Endothelial cell of umbilical vein (primary cell): ENCODE results near the gene CDH2. TPM values are rescaled to one million over a fixed set of nuclear protein-coding genes. Genes with fewer than 3 reads are reported as not detected.
A peak's percentile ranks its signal among the peaks of the same experiment; 100 is the strongest.

ENCODE experiments used
- BruUV-seq: library from RNA; stranded (reverse); fragments of 400-500 nt; replicated peaks from 2 replicates; lab custom pipeline; 2021; lab: Mats Ljungman, UMichigan
- CTCF ChIA-PET: fragments of 300-600, 350-600 bp; sonication (Branson Sonifier 250); formaldehyde crosslinking; loops from one replicate; lab custom pipeline; 2021; ENCODE audit warnings: antibody characterized with exemption, inconsistent platforms; lab: Charles Lee
- POLR2A ChIA-PET: fragments of 300-600, 350-600 bp; sonication (Branson Sonifier 250); formaldehyde crosslinking; loops from one replicate; lab custom pipeline; 2021; ENCODE audit warnings: antibody characterized with exemption, inconsistent platforms; lab: Charles Lee
- DNase-seq: peaks from one replicate; pipeline ENCODE4 v3.0.0-alpha.2; 2011; ENCODE audit warnings: low read depth, low spot score
- FAIRE-seq: peaks from 2 replicates; lab custom pipeline; 2011; peaks lifted over from hg19 to GRCh38; lab: Jason Lieb, UNC
- H2AFZ ChIP-seq: 2 replicates; pipeline ENCODE4 v1.6.0; 2012; ENCODE audit warnings: low read depth, low read length, control low read depth, inconsistent platforms
- H3K27ac ChIP-seq: 2 replicates; pipeline ENCODE4 v1.5.1; 2011; ENCODE audit warnings: low read depth, mild to moderate bottlenecking, control low read depth, low read length, moderate library complexity; ENCODE audit not compliant: insufficient read depth
- H3K27me3 ChIP-seq, 2 experiments: 2 replicates each; pipeline versions ENCODE4 v1.6.0 to v1.6.1; 2011; ENCODE audit warnings: low read length in 2 of 2, mixed read lengths in 1 of 2; ENCODE audit not compliant: control insufficient read depth in 2 of 2, insufficient read depth in 2 of 2
- H3K36me3 ChIP-seq, 2 experiments: 2 replicates in 1 of 2; 3 replicates in 1 of 2; pipeline ENCODE4 v1.5.1; 2011; ENCODE audit warnings: low read length in 2 of 2, mild to moderate bottlenecking in 1 of 2, moderate library complexity in 1 of 2; ENCODE audit not compliant: control insufficient read depth in 2 of 2, insufficient read depth in 2 of 2; ENCODE audit errors: extremely low read depth in 1 of 2
- H3K4me1 ChIP-seq: 3 replicates; pipeline ENCODE4 v1.5.1; 2011; ENCODE audit warnings: mild to moderate bottlenecking, low read length; ENCODE audit not compliant: control insufficient read depth, insufficient read depth; ENCODE audit errors: extremely low read depth
- H3K4me2 ChIP-seq: 2 replicates; pipeline ENCODE4 v1.6.1; 2011; ENCODE audit warnings: low read length, control low read depth, mixed read lengths; ENCODE audit not compliant: insufficient read depth
- H3K4me3 ChIP-seq, 3 experiments: fragments of 200-600 bp in 1 of 3; sonication (generic), shearing (Covaris generic) in 1 of 3; replicated peaks in 1 of 3; 2 replicates each; pipeline ENCODE4 v1.5.1; 2011 to 2016; ENCODE audit warnings: control low read depth in 3 of 3, low read length in 3 of 3, mild to moderate bottlenecking in 2 of 3, inconsistent platforms in 1 of 3, low read depth in 1 of 3, moderate library complexity in 1 of 3; ENCODE audit not compliant: insufficient read depth in 1 of 3
- H3K79me2 ChIP-seq: 2 replicates; pipeline ENCODE4 v1.6.0; 2012; ENCODE audit warnings: low read length, inconsistent platforms; ENCODE audit not compliant: control insufficient read depth, insufficient read depth
- H3K9ac ChIP-seq: replicated peaks from 2 replicates; pipeline ENCODE3; 2011; ENCODE audit warnings: low read length, control low read depth; ENCODE audit not compliant: insufficient read depth; ENCODE audit errors: extremely low read depth
- H3K9me1 ChIP-seq: replicated peaks from 3 replicates; pipeline ENCODE4 v1.6.0; 2011; ENCODE audit warnings: mild to moderate bottlenecking, low read length; ENCODE audit not compliant: control insufficient read depth, insufficient read depth; ENCODE audit errors: extremely low read depth
- H3K9me3 ChIP-seq: replicated peaks from 2 replicates; pipeline ENCODE4 v1.5.1; 2012; ENCODE audit warnings: low read length, inconsistent platforms; ENCODE audit not compliant: control insufficient read depth, insufficient read depth
- H4K20me1 ChIP-seq: replicated peaks from 2 replicates; pipeline ENCODE3; 2011; ENCODE audit warnings: mild to moderate bottlenecking, low read length; ENCODE audit not compliant: control insufficient read depth, insufficient read depth; ENCODE audit errors: extremely low read depth
- CTCF ChIP-seq, 2 donors: IDR thresholded peaks; 1 replicate in 1 of 2; 2 replicates in 1 of 2; pipeline ENCODE4 v1.5.1; 2011; ENCODE audit warnings: low read length in 2 of 2, mild to moderate bottlenecking in 2 of 2, moderate library complexity in 2 of 2, control low read depth in 1 of 2, inconsistent platforms in 1 of 2, low read depth in 1 of 2; ENCODE audit not compliant: insufficient read depth in 1 of 2; ENCODE audit errors: extremely low read depth in 1 of 2
- FOS ChIP-seq: IDR thresholded peaks from 2 replicates; pipeline ENCODE4 v1.6.1; 2011; ENCODE audit warnings: mild to moderate bottlenecking, low read length, moderate library complexity, borderline replicate concordance; ENCODE audit not compliant: insufficient read depth
- GATA2 ChIP-seq: IDR thresholded peaks from 2 replicates; pipeline ENCODE4 v1.7.0; 2011; ENCODE audit warnings: low read depth, mild to moderate bottlenecking, moderate library complexity, mixed read lengths, low read length; ENCODE audit not compliant: insufficient read length, insufficient read depth
- MYC ChIP-seq: IDR thresholded peaks from one replicate; pipeline ENCODE4 v1.6.1; 2011; ENCODE audit warnings: mild to moderate bottlenecking, low read depth, low read length
- POLR2A ChIP-seq: IDR thresholded peaks from 2 replicates; pipeline ENCODE4 v1.6.1; 2012; ENCODE audit warnings: low read depth, mild to moderate bottlenecking, control low read depth, low read length
- POLR2AphosphoS5 ChIP-seq: IDR thresholded peaks from 2 replicates; pipeline ENCODE4 v1.6.1; 2012; ENCODE audit warnings: low read depth, mild to moderate bottlenecking, control low read depth, low read length, moderate library complexity; ENCODE audit not compliant: insufficient read depth
- dilution Hi-C: fragments of 300-500 bp; cut with MboI; formaldehyde crosslinking; loops from one replicate; pipeline ENCODE4 v1.15.0; 2019; ENCODE audit warnings: low sequenced_read_pairs; ENCODE audit not compliant: extremely low pct_ligation_motif_present
- intact Hi-C: fragments of 100-400 bp; cut with micrococcal nuclease; formaldehyde crosslinking; loops from one replicate; pipeline ENCODE4 v1.10.0; 2022
- polyA plus RNA-seq, 4 experiments: library from polyadenylated mRNA; depleted of rRNA in 3 of 4; stranded (reverse) in 3 of 4; unstranded in 1 of 4; fragments of >200 nt; gene quantifications; 2 replicates each; pipeline versions ENCODE4 v1.2.1 to v1.2.3, GENCODE V29; 2011 to 2012; ENCODE audit warnings: missing spikeins in 1 of 4
- total RNA-seq: library from RNA; stranded (reverse); gene quantifications from 2 replicates; pipeline ENCODE4 v1.2.3, GENCODE V29; 2021

CDH2 gene
- total and polyA plus RNA-seq, 2 donors (not counting 3 experiments of a cell fraction or from before 2014, with no cell fraction given) = 37.6 to 59.5 TPM

- Histone ChIP-seq H3K9ac (no peak overlapping the region), H3K9me1 (no peaks in the 10 kb centered on the region), H2AFZ (no peak overlapping the region), H3K27me3 (no peaks in the 10 kb centered on the region), H4K20me1 (peaks cover 2% of the 10 kb centered on the region), H3K4me1 (no peaks in the 10 kb centered on the region), H3K4me3 (no peak overlapping the region), H3K4me2 (no peak overlapping the region), H3K79me2 (peaks cover 27% of the 10 kb centered on the region), H3K9me3 (no peaks in the 10 kb centered on the region), H3K36me3 (no peaks in the 10 kb centered on the region), H3K27ac (no peak overlapping the region)
- ChIA-PET POLR2A (no interaction called here), CTCF (no interaction called here)
- BruUV-seq = no TSS peak
- TF ChIP-seq MYC (no peak), GATA2 (no peak), CTCF (IDR thresholded peaks at IDR 0.05; ENCODE audit: extremely low read depth in 1 of 2, insufficient read depth in 1 of 2, low read depth in 1 of 2, low read length in 2 of 2) (no peak), POLR2AphosphoS5 (no peak), FOS (no peak), POLR2A (no peak)
- no peak for FAIRE-seq
- dilution Hi-C loops = no loop called here
- peak; percentile 14 for DNase-seq
- intact Hi-C loops = no loop called here
Observed at GRCh38 chr18:28124131-28125029, 52.5 kb downstream of the CDH2 start.
